Stimulated activated CD4-positive, alpha-beta T cell treated with anti-CD3 and anti-CD28 coated beads, Interleukin-1b, Interleukin-23, amount 100 ng/mL, for 4 hours (primary cell): ENCODE measurements around the gene TIMP1.
A peak's percentile ranks its signal among the peaks of the same experiment; 100 is the strongest.
"Not testable (repeated sequence)": the region's sequence is repeated elsewhere in the genome, so short reads cannot be mapped to it uniquely, and the experiment has no call there.

Source experiments
- DNase-seq, 2 donors: peaks; one replicate each; pipeline ENCODE4 v3.0.0-alpha.2; 2020; ENCODE audit warnings: low read depth in 2 of 2

TIMP1 gene

DNA sequence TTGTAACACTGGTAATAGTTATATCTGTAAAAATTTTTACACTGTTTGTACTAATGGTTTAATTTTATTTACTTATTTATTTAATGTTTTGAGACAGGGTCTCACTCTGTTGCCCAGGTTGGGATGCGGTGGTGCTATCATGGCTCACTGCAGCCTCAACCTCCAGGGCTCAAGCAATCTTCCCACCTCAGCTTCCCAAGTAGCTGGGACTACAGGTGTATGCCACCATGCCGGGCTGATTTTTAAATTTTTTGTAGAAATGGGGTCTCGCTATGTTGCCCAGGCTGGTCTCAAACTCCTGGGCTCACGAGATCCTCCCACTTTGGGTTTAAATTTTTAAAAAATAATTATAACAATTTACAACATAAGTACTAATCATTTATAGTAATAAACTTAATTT lies 20.9 kb downstream of the TIMP1 start:
- not testable (repeated sequence) for DNase-seq

GRCh38 chrX:47605024-47605423 lies 22.8 kb downstream of the TIMP1 start:
- no peak for DNase-seq

DNA sequence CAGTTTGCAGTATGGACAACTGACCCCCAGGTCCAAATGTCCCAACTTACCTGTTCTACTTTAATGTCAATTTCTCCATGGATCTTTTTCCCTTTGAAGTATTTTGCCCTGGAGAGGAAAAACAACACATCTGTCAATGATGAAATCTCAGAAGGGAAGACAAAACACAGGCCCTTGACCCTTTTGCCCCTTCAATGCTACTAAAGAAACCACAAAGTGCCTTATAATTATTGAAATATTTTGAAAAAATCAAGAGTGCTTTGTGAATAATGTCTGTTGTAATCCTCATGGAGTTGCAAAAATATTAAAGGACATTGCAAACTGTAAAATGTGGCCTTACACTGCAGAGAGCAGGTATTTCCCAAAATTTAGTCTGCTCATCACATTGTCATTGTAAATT lies 24.9 kb downstream of the TIMP1 start:
- no peak for DNase-seq

DNA sequence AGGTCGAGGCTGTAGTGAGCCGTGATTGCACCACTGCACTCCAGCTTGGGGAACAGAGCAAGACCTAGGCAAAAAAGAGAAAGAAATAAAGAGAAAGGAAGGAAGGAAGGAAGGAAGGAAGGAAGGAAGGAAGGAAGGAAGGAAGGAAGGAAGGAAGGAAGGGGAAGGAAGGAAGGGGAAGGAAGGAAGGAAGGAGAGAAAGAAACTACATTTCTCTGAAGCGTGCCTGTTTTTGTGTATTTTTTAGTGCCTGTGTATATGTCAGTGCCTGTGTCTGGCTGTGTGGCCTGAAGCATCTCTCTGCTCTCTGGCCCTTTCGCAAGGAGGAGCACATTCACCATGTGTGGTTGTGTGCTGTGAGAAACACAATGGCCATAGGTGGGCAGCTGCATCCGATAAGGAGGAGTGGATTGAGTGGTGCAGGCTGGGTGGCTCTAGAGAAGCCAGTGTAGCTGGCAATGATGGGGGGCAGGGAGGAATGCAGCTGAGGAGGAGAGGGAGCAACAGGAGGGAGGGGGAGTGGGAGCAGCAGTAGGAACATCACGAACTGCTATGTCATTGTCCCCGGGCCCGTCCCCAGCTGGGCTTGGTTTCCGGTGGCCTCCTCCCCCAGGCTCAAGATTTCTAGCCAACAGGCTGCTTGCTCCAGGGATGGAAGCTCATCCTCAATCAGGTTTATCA lies 26.0 kb downstream of the TIMP1 start:
- no peak for DNase-seq

DNA sequence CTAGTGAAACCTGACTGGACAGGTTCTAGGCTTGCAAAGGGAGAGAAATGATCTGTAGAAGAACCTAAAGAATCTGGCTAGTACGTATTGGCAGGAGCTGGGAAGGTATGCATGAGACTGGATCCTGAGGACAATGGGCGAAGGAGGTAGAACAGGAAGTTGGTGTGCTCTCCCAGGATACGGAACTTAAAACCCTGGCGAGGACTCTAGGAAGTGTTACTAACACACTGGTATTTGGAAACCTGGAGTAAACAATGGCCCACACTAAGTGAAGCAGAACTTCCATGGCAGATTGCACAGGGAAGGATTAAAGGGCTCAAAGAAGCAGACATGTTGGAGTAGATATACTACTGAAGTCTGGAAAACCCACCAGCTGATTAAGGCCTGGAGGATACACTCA lies 28.3 kb downstream of the TIMP1 start:
- no peak for DNase-seq

DNA sequence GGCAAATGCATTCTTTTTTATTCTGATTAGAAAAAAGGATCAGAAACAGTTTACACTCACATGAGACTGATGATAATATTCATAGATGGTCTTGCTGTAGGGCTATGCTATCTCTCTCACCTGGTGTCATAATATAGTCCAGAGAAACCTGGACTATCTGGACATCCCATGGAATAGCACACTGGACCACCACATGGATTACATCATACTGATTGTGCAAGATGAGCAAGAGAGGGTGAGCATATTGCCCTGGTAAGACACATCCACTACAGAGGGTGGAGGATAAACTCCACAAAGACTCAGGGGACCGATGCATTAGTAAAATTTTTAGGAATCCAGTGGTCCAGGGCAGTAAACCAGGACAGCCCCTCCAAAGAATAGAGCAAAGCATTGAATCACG lies 29.3 kb downstream of the TIMP1 start:
- no peak for DNase-seq

- no peak for DNase-seq
Observed at GRCh38 chrX:47611926-47612325, 29.7 kb downstream of the TIMP1 start.

DNA sequence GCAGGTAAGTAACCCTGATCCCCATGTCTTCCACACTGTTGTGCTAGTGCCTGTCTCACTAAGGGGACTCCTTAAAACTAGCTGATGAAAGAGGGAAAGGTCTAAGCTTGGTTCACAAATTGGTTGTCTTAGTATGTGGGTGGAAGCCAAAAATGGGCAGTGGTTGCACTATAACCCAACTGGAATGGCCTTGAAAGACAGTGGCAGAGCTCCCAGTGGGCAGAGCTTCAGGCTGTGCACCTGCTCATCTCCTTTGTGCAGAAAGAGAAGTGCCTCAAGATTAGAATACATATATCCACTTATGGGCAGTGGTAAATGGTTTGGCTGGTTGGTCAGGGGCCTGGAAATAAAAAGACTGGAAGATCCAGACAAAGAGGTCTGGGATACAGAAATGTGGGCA lies 30.2 kb downstream of the TIMP1 start:
- no peak for DNase-seq

- DNase-seq = no peak
Observed at GRCh38 chrX:47613082-47613481, 30.8 kb downstream of the TIMP1 start.

DNA sequence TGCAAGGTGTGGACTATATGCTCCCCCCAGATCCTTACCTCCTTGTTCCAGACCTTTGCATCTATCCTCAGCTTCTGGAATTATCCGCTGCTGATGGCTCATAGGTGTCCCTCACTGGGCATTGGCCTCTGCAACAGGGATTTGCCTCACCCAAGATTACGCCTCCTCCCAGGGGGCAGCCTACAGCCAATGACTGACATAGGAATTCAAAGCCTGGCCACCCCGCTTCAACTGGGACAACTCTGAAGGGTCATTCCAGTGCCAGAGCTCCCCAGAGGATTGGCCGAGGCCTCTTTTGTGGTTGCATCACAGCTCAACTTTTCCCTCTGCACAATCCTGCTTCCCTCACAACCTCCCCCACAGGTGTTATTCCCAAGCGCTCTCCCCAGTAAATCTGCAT lies 32.4 kb downstream of the TIMP1 start:
- DNase-seq = no peak

DNA sequence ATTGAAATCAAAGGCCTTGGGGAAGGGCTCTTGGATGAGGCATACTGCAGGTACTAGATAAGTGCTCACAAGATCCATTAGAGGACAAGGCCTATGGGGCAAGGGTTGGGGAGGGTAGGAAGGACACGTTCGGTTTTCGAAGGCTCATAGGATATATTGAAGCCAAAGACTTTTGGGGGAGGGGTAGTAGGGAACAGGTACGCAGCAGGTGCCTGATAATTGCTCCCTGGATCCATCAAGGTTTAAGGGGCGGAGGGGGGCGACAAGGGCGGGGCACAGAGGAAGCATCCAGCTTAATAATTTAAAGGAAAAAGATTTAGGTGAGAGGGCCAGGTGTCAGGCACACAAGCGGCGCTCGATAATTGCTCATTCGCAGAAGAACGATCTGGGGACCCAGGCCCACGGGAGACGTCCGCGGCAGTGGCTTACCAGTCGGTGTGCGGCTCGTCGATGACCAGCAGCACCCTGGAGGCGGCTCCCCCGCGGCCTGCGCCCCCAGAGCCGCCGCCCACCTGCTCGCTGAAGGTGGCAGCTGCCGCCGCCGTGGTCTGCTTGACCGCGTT lies 36.8 kb downstream of the TIMP1 start:
- DNase-seq = no peak

DNA sequence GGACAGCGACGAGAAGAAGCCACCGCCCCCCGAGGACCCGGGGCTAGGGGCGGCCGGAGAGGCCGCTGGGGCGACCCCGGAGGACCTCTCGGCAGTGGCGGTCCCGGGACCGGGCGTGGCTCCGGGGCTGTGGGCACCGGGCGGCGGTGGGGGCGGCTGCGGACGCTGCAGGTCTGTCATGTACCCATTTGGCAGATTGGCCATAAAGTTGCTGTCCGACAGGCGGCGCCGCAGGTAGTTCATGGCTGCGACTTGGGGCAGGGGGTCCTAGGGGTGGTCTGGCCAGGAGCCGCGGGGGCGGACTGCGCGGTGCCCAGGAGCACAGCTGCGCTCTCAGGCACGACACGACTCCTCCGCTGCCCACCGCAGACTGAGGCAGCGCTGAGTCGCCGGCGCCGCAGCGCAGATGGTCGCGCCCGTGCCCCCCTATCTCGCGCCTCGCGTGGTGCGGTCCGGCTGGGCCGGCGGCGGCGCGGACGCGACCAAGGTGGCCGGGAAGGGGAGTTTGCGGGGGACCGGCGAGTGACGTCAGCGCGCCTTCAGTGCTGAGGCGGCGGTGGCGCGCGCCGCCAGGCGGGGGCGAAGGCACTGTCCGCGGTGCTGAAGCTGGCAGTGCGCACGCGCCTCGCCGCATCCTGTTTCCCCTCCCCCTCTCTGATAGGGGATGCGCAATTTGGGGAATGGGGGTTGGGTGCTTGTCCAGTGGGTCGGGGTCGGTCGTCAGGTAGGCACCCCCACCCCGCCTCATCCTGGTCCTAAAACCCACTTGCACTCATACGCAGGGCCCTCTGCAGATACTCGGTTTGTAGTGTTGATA lies 37.5 kb downstream of the TIMP1 start, which contains the start of gene SYN1:
Gene SYN1, minus strand, starts transcription at position 372 of the 817 bp plus-strand sequence. Its CDS starts 129 bp downstream, at position 243.
- peak; percentile 67 to 70 for DNase-seq

DNA sequence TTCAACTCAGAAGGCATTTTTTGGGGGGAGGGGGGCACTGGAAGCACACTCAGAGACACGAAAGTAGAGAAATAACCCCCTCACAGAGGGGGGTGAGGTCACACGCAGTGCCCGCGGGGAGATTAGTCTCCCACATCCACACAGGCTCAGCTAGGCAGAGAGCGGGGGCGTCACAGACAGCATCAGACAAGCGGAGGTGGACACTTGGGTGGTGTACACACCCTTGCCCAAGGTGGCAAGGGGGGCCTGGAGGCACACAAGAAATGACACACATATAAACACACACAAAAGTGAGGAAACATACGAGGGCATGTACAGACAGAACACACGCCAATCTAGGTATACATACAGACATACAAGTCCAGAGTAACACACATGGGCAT lies 38.1 kb downstream of the TIMP1 start:
- DNase-seq = no peak

DNA sequence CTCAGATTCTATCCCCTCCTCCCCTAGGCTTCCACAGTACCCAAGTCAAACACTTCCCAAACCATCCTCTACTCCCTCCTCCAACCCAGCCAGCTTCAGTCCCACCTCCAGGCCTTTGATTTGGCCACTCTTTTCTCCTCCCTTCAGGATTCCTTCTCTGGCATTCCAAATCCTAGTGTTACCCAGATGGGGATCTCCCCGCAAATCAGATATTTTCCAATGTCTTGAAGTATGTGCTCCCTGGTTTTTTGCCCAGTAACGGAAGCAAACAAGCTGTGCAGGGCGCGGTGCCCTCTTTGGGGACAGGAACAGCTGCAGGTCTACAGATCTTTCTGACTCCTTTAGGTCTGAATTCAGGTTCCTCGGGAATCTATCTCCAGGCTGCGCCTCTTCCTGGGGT lies 39.6 kb downstream of the TIMP1 start:
- no peak for DNase-seq

DNA sequence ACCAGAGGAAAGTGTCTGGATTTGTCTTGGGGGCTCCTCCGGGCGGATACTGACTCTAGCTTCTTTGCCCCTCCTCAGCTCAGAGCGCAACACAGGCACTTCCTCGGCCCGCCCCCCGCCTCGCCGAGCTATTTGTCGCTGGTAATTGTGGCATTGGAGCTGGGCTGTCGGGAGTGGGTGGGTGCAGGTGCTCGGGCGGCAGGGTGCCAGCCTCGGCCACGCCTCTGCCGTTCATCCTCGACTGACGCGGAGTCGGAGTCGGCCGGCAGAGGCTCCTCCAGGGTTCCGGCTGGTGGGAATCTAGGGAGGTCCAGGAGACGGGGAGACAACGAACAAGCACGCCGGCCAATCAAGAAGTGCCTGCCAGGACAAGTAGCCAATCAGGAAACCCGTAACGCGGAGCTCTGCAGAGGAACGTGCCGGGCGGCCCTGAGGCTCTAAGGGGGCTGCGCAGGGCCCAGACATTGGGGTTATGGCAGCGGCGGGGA lies 41.3 kb downstream of the TIMP1 start:
- DNase-seq = peak in 1 of 2 donors; percentile 26

- DNase-seq = no peak
Observed at GRCh38 chrX:47625365-47625764, 43.1 kb downstream of the TIMP1 start.

GRCh38 chrX:47628982-47629381 lies 46.7 kb downstream of the TIMP1 start:
- no peak for DNase-seq

DNA sequence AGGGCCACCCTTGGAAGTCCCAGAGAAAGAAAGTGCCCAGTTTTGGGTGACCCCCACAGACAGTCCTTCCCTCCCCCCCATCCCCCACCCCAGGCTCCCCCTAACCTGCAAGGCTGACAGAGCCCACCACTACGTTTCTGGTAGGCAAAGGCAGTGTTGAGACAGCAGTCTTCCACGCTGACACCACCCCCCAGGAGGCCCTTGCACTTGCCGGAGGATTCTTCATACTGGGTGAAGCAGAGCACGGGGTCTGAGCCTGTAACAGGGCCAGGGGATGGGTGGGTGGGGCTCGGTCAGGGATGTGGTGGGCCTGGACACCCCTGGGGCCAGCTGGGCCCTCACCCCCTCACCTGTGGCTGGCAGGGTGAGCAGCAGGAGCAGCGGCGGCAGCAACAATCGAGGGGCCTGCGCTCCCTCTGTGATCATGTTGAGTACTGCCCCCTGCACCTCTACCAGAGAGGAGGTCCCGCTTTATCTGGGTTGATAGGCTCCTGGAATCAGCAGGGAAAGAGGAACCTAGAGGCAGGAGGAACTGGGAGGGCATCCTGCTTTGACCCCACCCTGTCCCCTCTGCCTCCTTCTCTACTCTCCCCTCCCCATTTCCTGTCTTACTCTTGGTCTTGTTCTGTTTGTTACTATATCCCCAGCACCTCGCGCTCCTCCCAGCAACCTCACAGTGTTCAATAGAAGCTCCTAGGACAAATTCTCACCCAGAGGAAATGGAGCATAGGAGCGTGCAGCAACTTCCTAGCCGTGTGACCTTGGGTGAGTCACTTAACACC lies 47.4 kb downstream of the TIMP1 start, which contains the start of gene CFP:
Gene CFP, minus strand, starts transcription at position 512 of the 782 bp plus-strand sequence. Its CDS starts 86 bp downstream, at position 426.
- no peak for DNase-seq

DNA sequence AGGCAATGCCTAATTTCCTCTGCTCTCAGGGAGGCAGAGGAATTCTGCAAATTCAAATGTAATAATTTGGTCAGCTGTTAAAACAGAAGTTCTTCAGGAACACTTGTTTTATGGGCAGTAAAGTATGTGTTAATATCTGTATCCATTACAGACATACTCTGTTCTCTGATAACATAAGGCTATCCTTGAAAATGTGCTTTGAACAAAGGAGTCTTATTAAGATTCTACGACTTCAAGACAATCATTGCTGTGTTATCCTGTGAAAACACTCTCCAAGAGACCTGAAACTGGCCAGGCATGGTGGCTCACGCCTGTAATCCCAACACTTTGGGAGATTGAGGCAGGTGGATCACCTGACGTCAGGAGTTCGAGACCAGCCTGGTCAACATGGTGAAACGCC lies 49.4 kb downstream of the TIMP1 start:
- no peak for DNase-seq

- DNase-seq = no peak
Observed at GRCh38 chrX:47632666-47633065, 50.4 kb downstream of the TIMP1 start.

DNA sequence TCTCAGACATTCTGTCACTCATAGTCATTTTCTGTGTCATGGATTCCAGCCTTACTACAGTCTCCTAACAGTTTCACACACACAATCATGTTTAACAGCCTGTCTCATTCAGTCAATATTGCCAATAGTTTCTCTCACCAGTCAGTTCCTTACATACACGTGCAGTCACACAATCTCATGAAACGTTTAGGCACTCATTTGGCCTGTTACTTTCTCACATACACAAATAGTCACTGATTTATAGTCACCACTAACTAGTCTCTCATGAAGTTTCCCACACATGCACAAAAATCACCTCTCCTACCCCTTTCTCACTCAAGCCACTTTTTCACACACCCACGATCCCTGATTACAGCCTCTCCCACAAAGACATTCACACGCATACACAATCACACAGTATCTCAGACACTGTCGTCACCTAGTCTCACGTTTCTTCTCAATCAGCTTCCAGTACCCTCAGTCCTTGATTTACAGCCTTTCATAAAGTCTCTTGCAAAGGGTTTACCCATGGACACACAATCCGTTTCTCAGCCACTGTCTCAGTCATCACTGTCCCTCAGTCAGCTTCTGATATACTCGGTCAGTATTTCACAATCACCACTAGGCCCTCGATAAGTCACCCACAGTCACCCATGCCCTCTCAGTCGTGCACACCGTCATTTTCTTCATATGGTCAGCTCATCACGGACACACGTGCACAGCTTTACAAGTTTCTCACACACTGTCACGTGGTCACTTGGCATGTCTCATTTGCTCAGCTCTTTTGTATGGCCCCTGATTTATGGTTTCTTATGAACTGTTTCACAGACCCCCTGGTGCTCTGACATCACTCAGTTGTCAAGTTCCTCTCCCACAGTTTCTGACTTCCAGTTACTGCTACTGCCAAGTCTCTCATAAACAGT lies 51.7 kb downstream of the TIMP1 start:
- no peak for DNase-seq
